Psoas muscle (tissue), 8 donors: ENCODE results near the gene STXBP3. TPM values are rescaled to one million over a fixed set of nuclear protein-coding genes. Genes with fewer than 3 reads are reported as not detected.

Experiments
- ATAC-seq, 4 donors: fragments of 200-7000 bp; cut with Tn5 transposase; one replicate each; pipeline ENCODE4 v1.9.1; 2020; ENCODE audit warnings: moderate library complexity in 3 of 4, mild to moderate bottlenecking in 2 of 4
- DNase-seq, 2 donors: peaks; one replicate each; pipeline ENCODE4 v3.0.0-alpha.2; 2020
- H3K27ac ChIP-seq: fragments of 200-600 bp; one replicate; pipeline ENCODE4 v1.8.0; 2022
- H3K27me3 ChIP-seq, 3 donors: fragments of 200-600 bp in 1 of 3; one replicate each; pipeline versions ENCODE4 v1.6.1 to v1.8.0; 2013 to 2022; ENCODE audit warnings: low read length in 2 of 3, mild to moderate bottlenecking in 2 of 3, moderate library complexity in 1 of 3; ENCODE audit not compliant: insufficient read depth in 3 of 3
- H3K36me3 ChIP-seq, 2 donors: fragments of 200-600 bp in 1 of 2; one replicate each; pipeline versions ENCODE4 v1.6.1 to v1.8.0; 2013 to 2022; ENCODE audit warnings: low read depth in 1 of 2, mild to moderate bottlenecking in 1 of 2, moderate library complexity in 1 of 2; ENCODE audit not compliant: insufficient read depth in 1 of 2
- H3K4me1 ChIP-seq: fragments of 200-600 bp; one replicate; pipeline ENCODE4 v1.8.0; 2022
- H3K4me3 ChIP-seq: fragments of 200-600 bp; one replicate; pipeline ENCODE4 v1.8.0; 2022; ENCODE audit warnings: mild to moderate bottlenecking
- H3K9me3 ChIP-seq: fragments of 200-600 bp; one replicate; pipeline ENCODE4 v1.8.0; 2022
- WGBS, 3 donors: extraction: QIAGEN DNeasy Blood & Tissue Kit; methylation state at CpG; one replicate each; pipeline versions ENCODE4 v1.1.6 to v1.1.7; 2013; 5-methylcytosine and 5-hydroxymethylcytosine counted together
- intact Hi-C, 2 donors: fragments of 100-400 bp; cut with DNase I; formaldehyde crosslinking; loops; one replicate each; pipeline versions ENCODE4 v1.11.0 to v1.14.2; 2022
- polyA plus RNA-seq, 3 donors: library from polyadenylated mRNA; stranded (reverse); fragments of 200-250 nt; gene quantifications; one replicate each; pipeline ENCODE4 v1.2.3, GENCODE V29; 2013
- total RNA-seq, 4 donors: library from RNA; stranded (reverse); fragmentation: NEBNext Ultra II Directional in 2 of 4; extraction: Animal tissue kit (Norgen Biotek cat#: 25700) in 2 of 4; gene quantifications; one replicate each; pipeline versions ENCODE4 v1.2.1 to v1.2.4, GENCODE V29; 2021 to 2023
- TF ChIP-seq, protein P1 (sequence below): fragments of 200-600 bp; IDR thresholded peaks from one replicate; pipeline ENCODE4 v1.8.0; 2022; ENCODE audit warnings: antibody characterized with exemption
- donor health status: healthy with polysubstance abuse.
- donor health status: DM: no; HTN: no; CAD: no; lungs with moderate emphysema.
- donor health status: Bipolar disorder and iron deficiency.
- donor health status: healthy.
- donor health status: DM: yes; HTN: yes; CAD: no.
- donor health status: DM: no; HTN: no; CAD: no.
- donor health status: DM: no; HTN: no; CAD: no.
- donor health status: DM: yes; HTN: yes; CAD: no.

Gene STXBP3
- total and polyA plus RNA-seq, 7 donors = 12.7 to 22.3 (median 17.1) TPM

DNA sequence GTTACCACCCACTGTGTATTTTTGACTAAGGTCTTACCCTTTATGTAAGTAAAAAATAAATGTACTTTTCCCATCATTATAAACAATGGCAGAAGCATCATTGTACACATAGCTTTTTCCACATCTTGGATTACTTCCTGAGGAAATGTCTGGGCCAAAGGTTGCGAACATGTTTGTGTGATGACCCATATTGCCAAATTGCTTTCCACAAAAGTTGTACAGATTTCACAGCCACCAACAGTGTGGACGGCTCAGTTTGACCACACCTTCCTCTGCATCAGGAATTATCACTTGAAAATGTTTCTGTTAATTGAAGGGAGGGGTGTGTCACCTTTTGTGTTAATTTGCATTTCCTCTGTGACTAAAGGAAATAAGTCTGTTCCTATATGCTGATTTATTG lies 84.8 kb downstream of the STXBP3 start:
- ATAC-seq (no peak), DNase-seq (no peak)
- Histone ChIP-seq H3K27ac (peak overlapping the region; percentile 89), H3K27me3 (no peaks in the 10 kb centered on the region), H3K4me3 (peak overlapping the region; percentile 36), H3K36me3 (no peaks in the 10 kb centered on the region), H3K9me3 (no peaks in the 10 kb centered on the region), H3K4me1 (peaks cover 34% of the 10 kb centered on the region)
- TF ChIP-seq, protein P1, sequence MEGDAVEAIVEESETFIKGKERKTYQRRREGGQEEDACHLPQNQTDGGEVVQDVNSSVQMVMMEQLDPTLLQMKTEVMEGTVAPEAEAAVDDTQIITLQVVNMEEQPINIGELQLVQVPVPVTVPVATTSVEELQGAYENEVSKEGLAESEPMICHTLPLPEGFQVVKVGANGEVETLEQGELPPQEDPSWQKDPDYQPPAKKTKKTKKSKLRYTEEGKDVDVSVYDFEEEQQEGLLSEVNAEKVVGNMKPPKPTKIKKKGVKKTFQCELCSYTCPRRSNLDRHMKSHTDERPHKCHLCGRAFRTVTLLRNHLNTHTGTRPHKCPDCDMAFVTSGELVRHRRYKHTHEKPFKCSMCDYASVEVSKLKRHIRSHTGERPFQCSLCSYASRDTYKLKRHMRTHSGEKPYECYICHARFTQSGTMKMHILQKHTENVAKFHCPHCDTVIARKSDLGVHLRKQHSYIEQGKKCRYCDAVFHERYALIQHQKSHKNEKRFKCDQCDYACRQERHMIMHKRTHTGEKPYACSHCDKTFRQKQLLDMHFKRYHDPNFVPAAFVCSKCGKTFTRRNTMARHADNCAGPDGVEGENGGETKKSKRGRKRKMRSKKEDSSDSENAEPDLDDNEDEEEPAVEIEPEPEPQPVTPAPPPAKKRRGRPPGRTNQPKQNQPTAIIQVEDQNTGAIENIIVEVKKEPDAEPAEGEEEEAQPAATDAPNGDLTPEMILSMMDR = no peak
- 38 to 43% (median 42%) methylated on average over 2 of the region's 2 CpGs for WGBS, 3 donors
- intact Hi-C loops = loop anchor here in 1 of 2 donors (5.0 kb wide), 1 partner anchor 46 kb away; the partner anchor contains the start of gene GPSM2

DNA sequence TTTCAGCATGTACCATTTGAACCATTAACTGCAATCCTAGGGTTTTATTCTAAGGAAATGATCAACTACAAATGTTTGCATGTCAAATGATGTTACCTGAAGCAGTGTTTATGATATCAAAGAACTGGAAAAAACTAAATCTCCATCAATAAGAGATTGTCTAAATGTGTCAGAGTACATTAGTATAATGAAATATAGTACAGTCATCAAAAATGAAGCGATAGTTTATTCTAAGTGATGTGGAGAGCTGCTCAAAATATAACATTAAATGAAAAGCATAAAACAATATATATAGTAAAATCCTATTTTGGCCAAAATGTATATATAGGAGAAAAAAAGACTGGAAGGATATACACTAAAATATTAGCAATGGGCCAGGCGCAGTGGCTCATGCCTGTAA lies 86.5 kb downstream of the STXBP3 start:
- WGBS, 3 donors = 97 to 100% (median 97%) methylated on average over 2 of the region's 2 CpGs

DNA sequence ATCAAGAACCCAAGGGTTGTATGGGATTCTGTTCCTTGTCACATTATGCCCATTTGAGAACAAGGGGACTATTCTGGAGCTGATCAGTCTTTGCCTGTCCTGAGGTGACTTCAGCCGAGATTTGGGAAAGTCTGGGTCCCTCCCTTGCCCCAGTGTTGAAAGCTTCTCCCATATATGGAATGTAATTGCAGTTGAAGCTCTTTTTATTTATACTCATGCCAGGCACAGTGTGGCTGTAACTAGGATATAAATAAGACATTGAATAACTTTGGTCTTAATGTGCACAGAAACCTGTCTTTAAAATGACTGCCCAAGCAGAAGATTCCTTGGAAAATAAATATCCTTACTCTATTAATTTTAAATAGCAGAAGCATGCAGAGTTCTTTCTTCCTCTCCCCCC lies 95.2 kb downstream of the STXBP3 start:
- no peak for DNase-seq
- Histone ChIP-seq H3K36me3 (no peaks in the 10 kb centered on the region), H3K9me3 (no peaks in the 10 kb centered on the region), H3K4me1 (peaks cover 8% of the 10 kb centered on the region), H3K27me3 (no peaks in the 10 kb centered on the region), H3K27ac (no peak overlapping the region), H3K4me3 (no peak overlapping the region)
- intact Hi-C loops = no loop called here
- peak in 2 of 4 donors; percentile 42 to 62 for ATAC-seq
- WGBS, 3 donors = 23 to 41% (median 26%) methylated on average over 1 of the region's 1 CpG
- TF ChIP-seq, protein P1 = no peak

More for the DNA sequence above, 86.5 kb downstream of the STXBP3 start:
- no peaks in the 10 kb centered on the region for H3K27me3 ChIP-seq
- intact Hi-C loops = loop anchor here in 1 of 2 donors (5.0 kb wide), 1 partner anchor 44 kb away; the partner anchor contains the start of gene GPSM2
- DNase-seq (no peak), ATAC-seq (no peak)
- H3K27ac ChIP-seq = no peak overlapping the region
- peaks cover 33% of the 10 kb centered on the region for H3K4me1 ChIP-seq
- TF ChIP-seq, protein P1 = no peak
- H3K9me3 ChIP-seq = no peaks in the 10 kb centered on the region
- H3K36me3 ChIP-seq = no peaks in the 10 kb centered on the region
- H3K4me3 ChIP-seq = no peak overlapping the region

DNA sequence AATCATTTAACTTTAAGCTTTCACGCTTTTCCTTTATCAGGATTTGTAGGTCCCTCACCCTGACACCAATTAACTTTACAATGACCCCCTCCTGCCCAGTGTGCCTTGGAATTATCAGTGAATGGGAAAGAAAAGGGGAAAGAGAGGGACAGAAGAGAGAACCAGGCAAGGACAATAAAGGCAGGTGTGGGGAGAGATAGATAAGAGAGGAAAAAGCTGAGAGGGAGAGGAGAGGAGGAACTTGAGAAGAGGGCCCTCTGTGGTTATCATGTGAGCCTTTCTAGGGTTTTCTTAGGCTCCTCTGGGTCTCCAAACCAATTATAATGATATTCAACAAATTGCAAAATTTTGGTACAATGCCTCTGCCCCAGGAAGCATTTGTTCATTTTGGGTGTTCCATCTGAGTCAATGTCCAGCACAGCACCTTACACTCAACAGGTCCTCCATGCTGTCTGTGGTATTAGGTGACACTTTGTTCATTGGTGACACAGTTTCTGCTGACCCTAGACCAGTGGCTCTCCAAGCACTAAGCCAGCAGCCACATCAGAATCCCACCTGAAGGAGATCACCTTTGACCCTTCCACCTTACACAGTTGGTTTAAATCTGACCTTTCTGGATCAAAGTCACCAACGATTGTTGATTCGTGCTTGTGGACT lies 96.2 kb downstream of the STXBP3 start:
- Histone ChIP-seq H3K9me3 (no peaks in the 10 kb centered on the region), H3K27me3 (no peaks in the 10 kb centered on the region), H3K4me1 (peaks cover 8% of the 10 kb centered on the region), H3K4me3 (no peak overlapping the region), H3K27ac (no peak overlapping the region), H3K36me3 (no peaks in the 10 kb centered on the region)
- 79 to 88% (median 85%) methylated on average over 3 of the region's 3 CpGs for WGBS, 3 donors
- TF ChIP-seq, protein P1 = no peak
- ATAC-seq = no peak
- no peak for DNase-seq
- intact Hi-C loops = no loop called here
